HCT116 (cell line): ENCODE measurements around the gene ATP8A2. TPM values are rescaled to one million over a fixed set of nuclear protein-coding genes. Genes with fewer than 3 reads are reported as not detected.

Experiments used
- ATAC-seq: fragments of 200-7000 bp; cut with Tn5 transposase; 2 replicates; pipeline ENCODE4 v1.9.1; 2020; ENCODE audit warnings: mild to moderate bottlenecking, moderate library complexity
- BruUV-seq: library from RNA; stranded (reverse); fragments of 400-500 nt; replicated peaks from 2 replicates; lab custom pipeline; 2021; lab: Mats Ljungman, UMichigan
- CTCF ChIA-PET: fragments of 300-600 bp; sonication (Branson Sonifier 250); formaldehyde crosslinking; loops from one replicate; lab custom pipeline; 2021; ENCODE audit warnings: antibody characterized with exemption; lab: Charles Lee
- POLR2A ChIA-PET: fragments of 300-600, 350-600 bp; sonication (Branson Sonifier 250); formaldehyde crosslinking; loops from one replicate; lab custom pipeline; 2021; ENCODE audit warnings: antibody characterized with exemption; lab: Charles Lee
- RAD21 ChIA-PET, 2 experiments: fragments of 300-600 bp; sonication (Branson Sonifier 250); formaldehyde crosslinking; loops; one replicate each; lab custom pipeline; 2023; ENCODE audit warnings: low total read pairs in 2 of 2; ENCODE audit not compliant: uncharacterized antibody in 2 of 2, unreplicated experiment in 2 of 2, low non-redundant PET in 1 of 2; lab: Charles Lee
- DNase-seq: peaks from one replicate; pipeline ENCODE4 v3.0.0-alpha.2; 2010; ENCODE audit warnings: low read depth, low spot score
- H2AFZ ChIP-seq: fragments of 200-600 bp; shearing (Covaris generic), sonication (generic); 2 replicates; pipeline ENCODE4 v1.6.1; 2017; ENCODE audit warnings: low read depth, mixed run types, mixed read lengths, antibody characterized with exemption, low read length; ENCODE audit not compliant: poor library complexity, severe bottlenecking
- H3K27ac ChIP-seq: 2 replicates; pipeline ENCODE4 v1.5.1; 2012; ENCODE audit warnings: low read depth, low read length
- H3K27me3 ChIP-seq: fragments of 200-600 bp; sonication (generic); 2 replicates; pipeline ENCODE4 v1.6.1; 2016; ENCODE audit warnings: mixed run types, low read length, mixed read lengths; ENCODE audit not compliant: insufficient read depth
- H3K36me3 ChIP-seq, 2 experiments: fragments of 200-500 bp in 1 of 2; fragments of 200-600 bp in 1 of 2; sonication (Bioruptor generic) in 1 of 2; sonication (generic) in 1 of 2; 2 replicates each; pipeline versions ENCODE4 v1.5.1 to v1.6.1; 2014 to 2016; ENCODE audit warnings: low read length in 2 of 2, inconsistent platforms in 1 of 2, mixed read lengths in 1 of 2, mixed run types in 1 of 2; ENCODE audit not compliant: insufficient read depth in 2 of 2, control insufficient read depth in 1 of 2
- H3K4me1 ChIP-seq, 2 experiments: fragments of 200-600 bp in 1 of 2; sonication (generic) in 1 of 2; 2 replicates each; pipeline versions ENCODE4 v1.5.1 to v1.6.1; 2012 to 2017; ENCODE audit warnings: low read length in 2 of 2, inconsistent platforms in 1 of 2, mild to moderate bottlenecking in 1 of 2, mixed read lengths in 1 of 2, mixed run types in 1 of 2, moderate library complexity in 1 of 2; ENCODE audit not compliant: insufficient read depth in 2 of 2, control insufficient read depth in 1 of 2
- H3K4me2 ChIP-seq: fragments of 200-600 bp; sonication (generic); 2 replicates; pipeline ENCODE4 v1.6.1; 2017; ENCODE audit warnings: mixed run types, low read length, mixed read lengths
- H3K4me3 ChIP-seq, 2 experiments: fragments of 200-600 bp in 1 of 2; sonication (generic) in 1 of 2; replicated peaks in 1 of 2; 2 replicates each; pipeline ENCODE4 v1.5.1; 2011 to 2016; ENCODE audit warnings: low read length in 2 of 2, control low read depth in 1 of 2, low read depth in 1 of 2, mild to moderate bottlenecking in 1 of 2, mixed read lengths in 1 of 2, mixed run types in 1 of 2
- H3K79me2 ChIP-seq: fragments of 200-600 bp; sonication (generic); 2 replicates; pipeline ENCODE4 v1.6.1; 2017; ENCODE audit warnings: mild to moderate bottlenecking, mixed run types, low read length, moderate library complexity, mixed read lengths; ENCODE audit not compliant: insufficient read depth
- H3K9ac ChIP-seq: fragments of 200-600 bp; sonication (generic); 2 replicates; pipeline ENCODE4 v1.6.1; 2016; ENCODE audit warnings: low read length, mixed read lengths
- H3K9me2 ChIP-seq: fragments of 200-600 bp; sonication (generic), shearing (Covaris generic); 2 replicates; pipeline ENCODE4 v1.6.1; 2017; ENCODE audit warnings: mixed run types, mild to moderate bottlenecking, moderate library complexity; ENCODE audit not compliant: insufficient read depth
- H3K9me3 ChIP-seq, 2 experiments: fragments of 200-500 bp in 1 of 2; fragments of 200-600 bp in 1 of 2; sonication (Bioruptor generic) in 1 of 2; sonication (generic) in 1 of 2; 2 replicates each; pipeline ENCODE4 v1.6.1; 2014 to 2017; ENCODE audit warnings: low read length in 2 of 2, mixed read lengths in 2 of 2, inconsistent platforms in 1 of 2, low read depth in 1 of 2, mild to moderate bottlenecking in 1 of 2, mixed run types in 1 of 2, moderate library complexity in 1 of 2; ENCODE audit not compliant: control insufficient read depth in 1 of 2, insufficient read depth in 1 of 2
- H4K20me1 ChIP-seq: fragments of 200-600 bp; sonication (generic), shearing (Covaris generic); 2 replicates; pipeline ENCODE4 v1.6.1; 2017; ENCODE audit warnings: mixed run types, mild to moderate bottlenecking, moderate library complexity; ENCODE audit not compliant: insufficient read depth
- CBX3 ChIP-seq: IDR thresholded peaks from 2 replicates; pipeline ENCODE4 v1.6.1; 2012; ENCODE audit warnings: low read depth
- ELF1 ChIP-seq: IDR thresholded peaks from 2 replicates; pipeline ENCODE4 v1.6.1; 2012; ENCODE audit warnings: low read depth, borderline replicate concordance
- EZH2 ChIP-seq: fragments of 200-600 bp; sonication (generic); IDR thresholded peaks from 2 replicates; pipeline ENCODE4 v1.6.1; 2017; ENCODE audit warnings: antibody characterized with exemption, mixed run types
- FOSL1 ChIP-seq: IDR thresholded peaks from 2 replicates; pipeline ENCODE4 v1.6.1; 2012; ENCODE audit warnings: low read depth
- JUND ChIP-seq: IDR thresholded peaks from 2 replicates; pipeline ENCODE4 v1.6.1; 2012
- RAD21 ChIP-seq: IDR thresholded peaks from 2 replicates; pipeline ENCODE4 v1.6.1; 2012; ENCODE audit warnings: low read depth, mild to moderate bottlenecking
- SIN3A ChIP-seq: IDR thresholded peaks from 2 replicates; pipeline ENCODE4 v1.6.1; 2012; ENCODE audit warnings: low read depth
- SP1 ChIP-seq: IDR thresholded peaks from 2 replicates; pipeline ENCODE4 v1.6.1; 2012; ENCODE audit warnings: low read depth
- TCF7L2 ChIP-seq: IDR thresholded peaks from 2 replicates; pipeline ENCODE4 v1.7.0; 2011; ENCODE audit warnings: borderline replicate concordance, inconsistent platforms; ENCODE audit not compliant: insufficient read depth, insufficient read length; ENCODE audit errors: extremely low read depth
- YY1 ChIP-seq: IDR thresholded peaks from 2 replicates; pipeline ENCODE4 v1.6.1; 2011; ENCODE audit warnings: low read length, low read depth, moderate library complexity, mild to moderate bottlenecking; ENCODE audit not compliant: insufficient replicate concordance; ENCODE audit errors: extremely low read depth
- ZNF274 ChIP-seq: fragments of 200-500 bp; sonication (Bioruptor generic); IDR thresholded peaks from 2 replicates; pipeline ENCODE4 v1.6.1; 2014; ENCODE audit warnings: mild to moderate bottlenecking, low read depth, low read length, inconsistent platforms
- intact Hi-C: fragments of 100-400 bp; cut with micrococcal nuclease; formaldehyde crosslinking; loops from 2 replicates; pipeline ENCODE4 v1.10.0; 2022
- total RNA-seq: library from RNA; stranded (reverse); gene quantifications from one replicate; pipeline ENCODE4 v1.2.1, GENCODE V29; 2021; ENCODE audit not compliant: unreplicated experiment
- TF ChIP-seq, protein P1 (sequence below): IDR thresholded peaks from 2 replicates; pipeline ENCODE4 v1.6.1; 2012; ENCODE audit warnings: low read depth
- TF ChIP-seq, protein P2 (sequence below): IDR thresholded peaks from 2 replicates; pipeline ENCODE4 v1.6.1; 2012

ATP8A2 gene
- total RNA-seq, 1 experiment from 2014 or later = not detected

DNA sequence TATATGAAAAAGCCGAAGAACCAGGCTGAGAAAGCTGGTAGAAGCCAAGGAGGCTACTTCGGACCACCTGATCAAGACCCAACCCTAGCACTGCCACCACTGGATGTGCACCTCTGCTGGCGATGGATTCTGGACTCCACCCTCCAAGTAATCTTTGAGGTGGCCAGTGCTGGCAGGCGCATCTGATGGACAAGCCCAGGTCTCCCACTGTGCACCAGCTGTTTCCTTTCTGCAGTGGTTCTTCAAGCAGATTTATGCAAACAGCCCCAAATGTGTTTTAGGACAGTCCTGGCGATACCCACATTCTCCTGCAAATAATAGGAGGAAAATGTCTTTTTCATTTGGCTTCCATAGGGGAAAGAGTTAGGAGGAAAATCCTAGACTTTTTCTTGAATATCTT, 507.7 kb downstream of the ATP8A2 start:
- no peaks in the 10 kb centered on the region for H3K9me3 ChIP-seq
- no peak overlapping the region for H2AFZ ChIP-seq
- intact Hi-C loops = no loop called here
- no peak overlapping the region for H3K27ac ChIP-seq
- no TSS peak for BruUV-seq
- H3K4me2 ChIP-seq = no peak overlapping the region
- no peaks in the 10 kb centered on the region for H4K20me1 ChIP-seq
- H3K9ac ChIP-seq = no peak overlapping the region
- no peaks in the 10 kb centered on the region for H3K79me2 ChIP-seq
- H3K27me3 ChIP-seq = peaks cover 58% of the 10 kb centered on the region
- ChIA-PET RAD21 (no interaction called here), CTCF (no interaction called here), POLR2A (no interaction called here)
- no peaks in the 10 kb centered on the region for H3K4me1 ChIP-seq
- H3K36me3 ChIP-seq = no peaks in the 10 kb centered on the region
- H3K9me2 ChIP-seq = no peaks in the 10 kb centered on the region
- no peak for ATAC-seq
- H3K4me3 ChIP-seq = no peak overlapping the region
- TF ChIP-seq, protein P1, sequence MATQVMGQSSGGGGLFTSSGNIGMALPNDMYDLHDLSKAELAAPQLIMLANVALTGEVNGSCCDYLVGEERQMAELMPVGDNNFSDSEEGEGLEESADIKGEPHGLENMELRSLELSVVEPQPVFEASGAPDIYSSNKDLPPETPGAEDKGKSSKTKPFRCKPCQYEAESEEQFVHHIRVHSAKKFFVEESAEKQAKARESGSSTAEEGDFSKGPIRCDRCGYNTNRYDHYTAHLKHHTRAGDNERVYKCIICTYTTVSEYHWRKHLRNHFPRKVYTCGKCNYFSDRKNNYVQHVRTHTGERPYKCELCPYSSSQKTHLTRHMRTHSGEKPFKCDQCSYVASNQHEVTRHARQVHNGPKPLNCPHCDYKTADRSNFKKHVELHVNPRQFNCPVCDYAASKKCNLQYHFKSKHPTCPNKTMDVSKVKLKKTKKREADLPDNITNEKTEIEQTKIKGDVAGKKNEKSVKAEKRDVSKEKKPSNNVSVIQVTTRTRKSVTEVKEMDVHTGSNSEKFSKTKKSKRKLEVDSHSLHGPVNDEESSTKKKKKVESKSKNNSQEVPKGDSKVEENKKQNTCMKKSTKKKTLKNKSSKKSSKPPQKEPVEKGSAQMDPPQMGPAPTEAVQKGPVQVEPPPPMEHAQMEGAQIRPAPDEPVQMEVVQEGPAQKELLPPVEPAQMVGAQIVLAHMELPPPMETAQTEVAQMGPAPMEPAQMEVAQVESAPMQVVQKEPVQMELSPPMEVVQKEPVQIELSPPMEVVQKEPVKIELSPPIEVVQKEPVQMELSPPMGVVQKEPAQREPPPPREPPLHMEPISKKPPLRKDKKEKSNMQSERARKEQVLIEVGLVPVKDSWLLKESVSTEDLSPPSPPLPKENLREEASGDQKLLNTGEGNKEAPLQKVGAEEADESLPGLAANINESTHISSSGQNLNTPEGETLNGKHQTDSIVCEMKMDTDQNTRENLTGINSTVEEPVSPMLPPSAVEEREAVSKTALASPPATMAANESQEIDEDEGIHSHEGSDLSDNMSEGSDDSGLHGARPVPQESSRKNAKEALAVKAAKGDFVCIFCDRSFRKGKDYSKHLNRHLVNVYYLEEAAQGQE = no peak
- no peak for TF ChIP-seq CBX3
- TF ChIP-seq FOSL1 = no peak
- TF ChIP-seq JUND = no peak
- no peak for TF ChIP-seq SIN3A
- TF ChIP-seq, protein P2, sequence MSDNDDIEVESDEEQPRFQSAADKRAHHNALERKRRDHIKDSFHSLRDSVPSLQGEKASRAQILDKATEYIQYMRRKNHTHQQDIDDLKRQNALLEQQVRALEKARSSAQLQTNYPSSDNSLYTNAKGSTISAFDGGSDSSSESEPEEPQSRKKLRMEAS = no peak
- TF ChIP-seq ZNF274 = no peak
- no peak for TF ChIP-seq YY1
- no peak for TF ChIP-seq TCF7L2
- no peak for TF ChIP-seq RAD21
- no peak for TF ChIP-seq SP1
- TF ChIP-seq EZH2 = no peak
- no peak for TF ChIP-seq ELF1
- TF ChIP-seq, all 23 proteins: peak for 0
- DNase-seq = no peak
